GM19023 (cell line): ENCODE results near the gene TRPM2.

ENCODE experiments used
- ATAC-seq: cut with Tn5 transposase; IDR thresholded peaks from one replicate; pipeline ENCODE4 v1.9.1; 2021; ENCODE audit warnings: mild to moderate bottlenecking, moderate library complexity; ENCODE audit not compliant: unreplicated experiment

The TRPM2 gene

GRCh38 chr21:44321846-44322450 lies 31.5 kb upstream of the TRPM2 start:
- no peak for ATAC-seq

DNA sequence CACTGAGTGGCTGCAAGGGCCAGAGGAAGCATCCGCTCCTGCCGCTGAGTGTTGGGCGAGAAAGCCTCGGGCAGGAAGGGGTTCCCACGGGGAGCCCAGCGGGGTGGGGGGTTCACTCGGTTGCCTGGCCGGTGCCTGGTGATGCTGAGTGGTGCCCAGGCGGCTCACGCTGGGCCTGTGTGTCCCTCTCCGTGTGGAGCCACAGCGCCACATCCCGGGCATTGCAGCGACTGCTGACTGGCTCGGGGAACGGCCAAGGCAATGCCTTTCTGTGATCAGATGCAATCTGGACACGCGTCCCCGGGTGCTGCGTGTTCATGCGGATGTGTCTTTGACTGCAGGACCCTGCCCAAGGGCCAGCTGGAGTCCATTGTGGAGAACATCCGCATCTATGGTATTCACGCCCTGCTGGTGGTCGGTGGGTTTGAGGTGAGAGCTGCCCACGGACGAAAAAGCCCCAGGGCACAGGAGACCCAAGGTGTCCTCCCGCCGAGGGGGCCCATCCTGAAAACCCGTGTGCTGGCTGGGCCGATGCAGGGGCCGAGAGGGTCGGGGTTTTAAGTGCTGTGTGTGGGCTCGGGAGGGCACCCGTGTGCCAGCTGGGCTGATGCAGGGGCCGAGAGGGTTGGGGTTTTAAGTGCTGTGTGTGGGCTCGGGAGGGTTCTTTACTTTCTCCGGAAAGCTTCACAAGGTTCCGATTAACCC lies 30.6 kb upstream of the TRPM2 start:
- ATAC-seq, result no peak

DNA sequence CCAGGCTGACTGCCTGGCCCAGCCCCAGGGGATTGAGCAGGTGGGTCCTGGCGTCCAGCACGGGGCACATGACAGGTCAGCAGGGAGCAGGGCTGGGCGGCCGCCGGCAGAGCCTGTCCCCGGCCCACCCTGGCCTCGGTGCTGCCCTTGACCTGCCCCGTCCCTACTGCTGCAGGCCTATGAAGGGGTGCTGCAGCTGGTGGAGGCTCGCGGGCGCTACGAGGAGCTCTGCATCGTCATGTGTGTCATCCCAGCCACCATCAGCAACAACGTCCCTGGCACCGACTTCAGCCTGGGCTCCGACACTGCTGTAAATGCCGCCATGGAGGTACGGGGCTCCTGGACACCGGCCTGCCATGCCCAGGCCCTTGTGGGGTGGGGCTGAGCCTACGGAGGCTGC lies 29.8 kb upstream of the TRPM2 start:
- ATAC-seq, result no peak

GRCh38 chr21:44324106-44324853 lies 29.1 kb upstream of the TRPM2 start:
- ATAC-seq, result no peak

- no peak for ATAC-seq
These were observed 28.6 kb upstream of the TRPM2 start for GRCh38 chr21:44324854-44325107.

GRCh38 chr21:44325386-44326271 lies 27.8 kb upstream of the TRPM2 start:
- ATAC-seq, result no peak

GRCh38 chr21:44326272-44326647 lies 27.2 kb upstream of the TRPM2 start:
- no peak for ATAC-seq

DNA sequence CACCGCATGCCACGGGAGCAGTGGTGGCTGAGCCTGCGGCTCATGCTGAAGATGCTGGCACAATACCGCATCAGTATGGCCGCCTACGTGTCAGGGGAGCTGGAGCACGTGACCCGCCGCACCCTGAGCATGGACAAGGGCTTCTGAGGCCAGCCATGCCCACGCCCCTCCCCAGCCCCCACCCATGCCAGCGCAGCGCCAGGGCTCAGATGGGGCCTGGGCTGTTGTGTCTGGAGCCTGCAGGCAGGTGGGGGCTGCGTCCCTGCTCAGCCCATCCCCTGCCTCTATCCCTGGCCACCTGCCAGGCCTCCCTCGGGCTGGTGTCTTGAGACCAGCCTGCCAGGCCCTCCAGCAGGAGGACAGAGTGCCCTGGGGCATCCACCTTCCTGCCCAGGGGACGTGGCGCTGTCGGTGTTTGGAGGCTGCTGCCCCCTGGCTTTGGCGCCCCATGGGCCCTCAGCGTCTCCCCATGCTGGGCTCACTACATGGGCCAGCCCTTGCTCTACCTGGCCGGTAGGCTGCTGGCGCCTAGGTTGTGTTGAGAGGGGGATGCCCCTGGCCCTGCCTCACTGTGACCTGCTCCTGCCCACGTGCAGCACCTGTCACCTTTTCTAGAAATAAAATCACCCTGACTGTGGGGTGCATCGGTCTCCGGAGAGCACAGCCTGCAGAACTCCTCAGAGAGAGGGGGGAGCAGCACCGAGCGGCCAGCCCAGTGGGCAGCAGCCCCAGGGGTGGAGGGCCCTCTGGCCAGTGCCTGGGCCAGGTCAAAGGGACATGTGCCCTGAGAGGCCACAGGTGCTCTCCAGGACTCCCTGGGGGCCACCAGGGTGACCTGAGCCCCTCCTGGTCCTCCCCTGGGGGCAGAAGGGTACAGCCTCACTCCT lies 26.5 kb upstream of the TRPM2 start:
- ATAC-seq, result no peak

DNA sequence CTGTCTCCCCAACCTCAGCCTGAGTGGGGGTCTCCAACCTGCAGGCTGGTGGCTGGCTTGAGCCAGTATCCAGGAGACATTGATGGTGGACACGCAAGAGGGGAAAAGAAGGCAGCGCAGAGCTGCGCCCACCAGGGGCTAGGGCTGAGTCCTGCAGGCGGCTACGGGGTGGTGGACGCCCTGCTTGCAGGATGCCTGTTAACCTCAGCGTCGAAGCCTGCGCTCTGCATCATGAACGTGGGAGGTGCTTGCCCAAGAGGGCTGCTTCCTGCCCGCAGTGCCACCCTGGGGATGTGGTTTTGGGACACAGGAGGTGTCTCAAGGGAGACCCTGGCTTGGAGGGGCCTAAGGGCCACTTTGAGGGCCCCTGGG lies 25.8 kb upstream of the TRPM2 start:
- ATAC-seq, result no peak

DNA sequence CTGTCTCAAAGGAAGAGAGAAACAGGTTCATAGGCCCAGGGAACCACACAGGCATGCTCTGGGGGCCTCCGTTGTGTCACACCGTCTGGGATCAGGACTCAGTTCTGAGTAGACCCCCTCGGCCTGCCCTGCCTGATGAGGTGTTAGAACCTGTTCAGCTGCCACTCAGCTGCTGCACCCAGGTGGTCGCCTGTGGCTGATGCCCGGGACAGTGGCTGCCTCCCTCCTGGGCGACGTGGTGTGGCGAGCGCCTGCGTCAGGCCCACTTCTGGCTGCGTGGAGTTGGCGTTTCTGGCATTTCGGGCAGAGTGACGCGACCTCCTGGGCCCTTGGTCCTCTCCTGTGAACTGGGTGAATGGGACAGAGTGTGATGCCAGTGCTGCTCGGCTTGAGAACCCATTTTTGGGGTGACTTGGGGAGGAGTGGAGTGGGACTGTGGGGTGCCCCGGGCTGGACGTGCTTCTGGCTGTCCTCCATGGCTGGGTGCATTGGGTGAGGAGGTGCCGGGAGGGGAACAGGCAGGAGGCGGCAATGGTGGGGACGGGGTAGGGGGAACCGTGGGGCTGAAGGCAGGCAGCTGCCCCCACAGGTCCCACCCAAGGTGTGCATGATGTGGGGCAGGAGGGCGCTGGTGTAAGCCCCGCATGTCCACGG lies 25.1 kb upstream of the TRPM2 start:
- no peak for ATAC-seq

DNA sequence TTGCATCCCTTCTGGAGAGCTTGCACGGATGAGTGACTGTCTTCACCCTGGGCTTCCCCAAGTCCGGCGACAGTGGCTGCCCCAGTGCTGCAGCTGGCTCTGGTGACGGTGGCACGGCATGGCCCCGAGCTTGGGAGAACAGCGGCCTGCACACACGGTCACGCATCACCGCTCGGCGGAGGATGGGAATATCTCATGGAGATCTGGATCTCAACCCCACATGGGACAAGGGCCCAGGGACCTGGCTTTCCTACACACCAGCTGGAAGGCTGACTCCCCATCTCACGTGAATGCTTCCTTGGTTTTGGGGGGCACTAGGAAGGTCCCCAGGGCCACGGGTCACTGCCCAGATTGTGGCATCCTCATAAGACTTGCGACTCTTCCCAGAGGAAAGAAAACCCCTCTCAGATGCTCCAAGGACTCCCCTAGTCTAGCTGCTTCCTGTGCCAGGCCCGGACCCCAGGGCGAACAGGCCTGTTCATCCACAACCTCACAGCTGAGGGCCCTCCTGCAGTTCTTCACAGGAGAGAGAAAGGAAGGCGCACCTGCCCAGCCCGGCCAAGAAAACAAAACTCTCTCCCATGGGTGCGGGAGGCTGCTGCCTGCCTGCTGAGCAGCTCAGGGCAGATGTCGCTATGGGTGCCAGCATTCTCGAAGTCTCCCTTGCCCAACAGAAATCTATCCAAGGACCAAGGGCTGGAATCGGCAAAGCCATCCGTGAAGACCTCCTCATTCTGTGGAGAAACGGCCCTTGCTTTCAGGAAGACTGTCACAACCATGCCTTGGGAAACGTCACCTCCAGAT lies 24.1 kb upstream of the TRPM2 start:
- ATAC-seq, result no peak

GRCh38 chr21:44329971-44330681 lies 23.3 kb upstream of the TRPM2 start:
- no peak for ATAC-seq

DNA sequence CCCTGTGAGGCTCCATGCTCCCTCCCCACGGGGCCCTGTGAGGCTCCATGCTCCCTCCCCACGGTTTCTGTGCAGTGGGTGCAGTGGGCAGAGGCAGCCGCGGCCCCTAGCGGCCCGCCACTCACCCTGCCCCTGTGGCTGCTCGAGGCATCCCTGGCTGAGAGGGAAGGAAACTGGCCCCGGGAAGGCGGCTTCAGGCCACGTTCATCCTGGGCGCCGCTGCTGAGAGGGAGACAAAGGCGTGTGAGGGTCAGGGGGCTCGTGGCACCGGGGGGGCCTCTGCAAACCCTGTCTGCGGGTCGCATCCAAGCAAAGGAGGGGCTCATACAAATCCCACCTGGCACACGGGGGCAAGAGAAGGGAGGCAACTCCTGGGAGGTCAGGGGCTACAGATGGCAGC lies 22.7 kb upstream of the TRPM2 start:
- no peak for ATAC-seq

GRCh38 chr21:44331209-44331608 lies 22.2 kb upstream of the TRPM2 start:
- ATAC-seq, result no peak

DNA sequence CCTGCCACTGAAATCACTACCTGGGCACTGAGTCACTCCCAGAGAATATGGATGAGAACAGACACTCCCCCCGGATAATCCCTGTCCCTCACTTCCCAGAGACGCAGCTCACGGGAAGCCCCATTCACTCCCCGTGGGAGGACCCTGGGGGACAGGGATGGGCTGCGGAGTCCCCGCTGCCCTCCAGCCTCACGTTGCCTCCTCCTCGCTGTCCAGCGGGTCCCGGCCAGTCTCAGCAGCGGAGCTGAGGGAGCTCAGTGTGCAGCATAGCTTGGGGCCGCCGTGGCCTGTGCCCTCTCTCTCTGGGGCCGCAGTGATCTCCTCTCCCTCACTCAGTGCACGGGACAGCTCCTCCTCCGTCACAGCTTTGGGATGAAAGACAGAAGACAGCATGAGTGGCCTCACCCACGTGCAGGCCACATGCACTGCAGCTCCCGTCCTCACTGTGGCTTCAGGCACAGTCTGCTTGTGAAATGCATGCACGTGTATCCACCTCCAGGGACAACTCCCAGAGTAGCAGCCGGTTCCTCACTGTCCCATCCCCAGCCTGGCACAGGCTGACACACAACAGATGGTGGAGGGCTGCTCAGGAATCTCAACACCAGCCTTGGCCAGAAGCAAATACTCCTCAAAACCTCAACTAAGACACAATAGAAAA lies 21.6 kb upstream of the TRPM2 start:
- ATAC-seq, result no peak

GRCh38 chr21:44332383-44332782 lies 21.0 kb upstream of the TRPM2 start:
- ATAC-seq, result no peak

DNA sequence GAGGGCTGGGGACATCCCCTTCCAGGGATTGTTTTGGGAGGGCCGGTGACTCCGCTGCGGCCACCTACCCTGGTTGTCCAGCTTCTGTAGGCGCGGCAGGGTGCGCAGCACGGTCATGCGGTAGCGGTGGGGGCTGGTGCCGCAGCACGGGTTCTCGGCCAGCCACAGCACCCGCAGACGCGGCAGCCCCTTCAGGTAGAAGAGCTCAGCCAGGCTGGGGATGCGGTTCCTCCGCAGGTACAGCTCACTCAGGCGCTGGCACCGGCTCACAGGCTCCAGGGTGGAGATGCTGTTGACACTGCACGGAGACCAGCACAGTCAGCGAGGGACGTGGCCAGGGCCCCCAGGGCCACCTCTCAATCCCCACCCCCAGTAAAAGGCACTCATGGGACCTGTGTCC lies 20.5 kb upstream of the TRPM2 start:
- no peak for ATAC-seq
